ENCODE data around the gene HOXA1.
A peak's percentile ranks its signal among the peaks of the same experiment; 100 is the strongest.
"Not testable (repeated sequence)": the region's sequence is repeated elsewhere in the genome, so short reads cannot be mapped to it uniquely, and the experiment has no call there.

HOXA1 gene

GRCh38 chr7:27091105-27091504 is 4.7 kb downstream of the HOXA1 start:
- no peak for DNase-seq

GRCh38 chr7:27088002-27088922 is 7.5 kb downstream of the HOXA1 start:
- no peak for DNase-seq

- no peak for DNase-seq
Measured at GRCh38 chr7:27083646-27084045, 12.2 kb downstream of the HOXA1 start.

- DNase-seq = peak; percentile 52
Measured at GRCh38 chr7:27082171-27082570, 13.6 kb downstream of the HOXA1 start.

GRCh38 chr7:27080844-27081436 is 14.9 kb downstream of the HOXA1 start:
- DNase-seq = peak; percentile 29

GRCh38 chr7:27079234-27079975 is 16.4 kb downstream of the HOXA1 start:
- no peak for DNase-seq

GRCh38 chr7:27078616-27079233 is 17.1 kb downstream of the HOXA1 start:
- no peak for DNase-seq

GRCh38 chr7:27073076-27073475 is 22.7 kb downstream of the HOXA1 start:
- no peak for DNase-seq

- DNase-seq = no peak
Measured at GRCh38 chr7:27071622-27072390, 24.0 kb downstream of the HOXA1 start.

- no peak for DNase-seq
Measured at GRCh38 chr7:27068259-27068658, 27.5 kb downstream of the HOXA1 start.

- DNase-seq = peak; percentile 79
Measured at GRCh38 chr7:27066148-27066547, 29.7 kb downstream of the HOXA1 start.

- no peak for DNase-seq
Measured at GRCh38 chr7:27065709-27066108, 30.1 kb downstream of the HOXA1 start.

GRCh38 chr7:27064661-27065060 is 31.1 kb downstream of the HOXA1 start:
- no peak for DNase-seq

- DNase-seq = peak; percentile 45
Measured at GRCh38 chr7:27064159-27064558, 31.6 kb downstream of the HOXA1 start.

GRCh38 chr7:27062946-27063345 is 32.9 kb downstream of the HOXA1 start:
- DNase-seq = no peak

GRCh38 chr7:27053153-27053552 is 42.6 kb downstream of the HOXA1 start:
- DNase-seq = no peak

- DNase-seq = no peak
Measured at GRCh38 chr7:27051451-27051850, 44.3 kb downstream of the HOXA1 start.

GRCh38 chr7:27048438-27048837 is 47.4 kb downstream of the HOXA1 start:
- DNase-seq = no peak

- peak; percentile 22 for DNase-seq
Measured at GRCh38 chr7:27046854-27047549, 48.8 kb downstream of the HOXA1 start.

GRCh38 chr7:27045972-27046371 is 49.8 kb downstream of the HOXA1 start:
- not testable (repeated sequence) for DNase-seq

- not testable (repeated sequence) for DNase-seq
Measured at GRCh38 chr7:27045066-27045465, 50.7 kb downstream of the HOXA1 start.

Measured in kidney glomerular epithelial cell (primary cell).